NCI-H69 (cell line): ENCODE measurements around the gene TLE1.
"Not testable (repeated sequence)": the region's sequence is repeated elsewhere in the genome, so short reads cannot be mapped to it uniquely, and the experiment has no call there.

ENCODE experiments used
- DNase-seq: peaks from one replicate; lab custom pipeline; 2025; lab: John Stamatoyannopoulos, UW

Gene TLE1

DNA sequence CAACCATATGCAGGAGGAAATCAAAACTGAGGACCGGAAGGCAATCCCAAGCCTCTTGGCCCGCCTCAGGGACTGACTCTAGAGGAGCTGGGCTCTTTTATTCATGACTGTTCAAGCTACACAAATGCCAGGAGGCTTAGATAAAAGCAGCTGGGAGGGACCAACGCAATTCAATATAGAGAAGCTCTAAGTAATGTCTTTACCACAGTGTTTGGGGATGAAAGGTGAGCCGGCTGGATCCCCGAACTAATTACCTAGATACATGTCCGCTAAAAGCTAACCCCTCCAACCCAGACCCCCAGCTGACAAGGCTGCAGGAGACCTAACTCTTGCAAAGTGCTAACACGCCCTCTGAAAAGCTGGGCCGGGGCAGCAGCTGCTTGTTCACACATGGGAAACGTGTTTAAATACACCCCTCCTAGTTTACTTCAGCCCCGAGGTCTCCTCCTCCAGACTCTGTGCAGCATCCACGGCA lies 67.5 kb downstream of the TLE1 start:
- DNase-seq, result peak; percentile 100

DNA sequence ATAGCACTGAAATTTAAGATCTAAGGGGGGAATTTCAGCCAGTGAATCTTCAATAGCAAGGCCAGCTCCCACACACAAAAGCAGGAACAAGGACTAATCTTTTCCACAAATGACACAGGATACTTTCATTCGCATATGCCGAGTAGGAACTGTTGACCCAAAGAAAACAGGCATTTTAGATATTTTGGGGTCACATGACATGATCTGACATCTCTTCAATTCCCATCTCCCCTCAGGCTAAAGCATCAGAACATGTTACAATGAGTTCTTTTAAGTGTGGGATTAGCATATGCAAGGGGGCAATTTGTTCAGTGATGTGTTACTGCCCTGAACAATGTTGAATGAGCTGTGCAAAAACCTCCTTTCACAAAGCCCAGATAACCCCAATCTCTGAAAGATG lies 68.2 kb downstream of the TLE1 start:
- peak; percentile 67 for DNase-seq

DNA sequence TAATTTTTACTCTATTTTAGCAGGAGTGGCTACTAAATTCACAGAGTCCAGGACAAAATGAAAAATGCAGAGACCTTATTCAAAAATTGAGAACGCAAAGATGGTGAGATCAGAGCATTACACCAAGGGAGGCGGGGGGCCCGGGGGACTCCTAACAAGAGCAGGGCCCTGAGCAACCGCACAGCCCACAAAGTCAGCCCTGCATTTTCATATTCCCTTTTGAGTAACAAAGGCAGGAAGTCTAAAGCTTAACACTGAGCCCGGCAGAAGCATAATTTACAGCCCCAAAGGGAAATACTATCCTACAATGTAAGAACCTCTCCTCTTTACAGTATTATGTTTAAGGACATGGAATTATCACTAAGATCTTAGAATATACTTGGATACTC lies 69.4 kb downstream of the TLE1 start:
- no peak for DNase-seq

DNA sequence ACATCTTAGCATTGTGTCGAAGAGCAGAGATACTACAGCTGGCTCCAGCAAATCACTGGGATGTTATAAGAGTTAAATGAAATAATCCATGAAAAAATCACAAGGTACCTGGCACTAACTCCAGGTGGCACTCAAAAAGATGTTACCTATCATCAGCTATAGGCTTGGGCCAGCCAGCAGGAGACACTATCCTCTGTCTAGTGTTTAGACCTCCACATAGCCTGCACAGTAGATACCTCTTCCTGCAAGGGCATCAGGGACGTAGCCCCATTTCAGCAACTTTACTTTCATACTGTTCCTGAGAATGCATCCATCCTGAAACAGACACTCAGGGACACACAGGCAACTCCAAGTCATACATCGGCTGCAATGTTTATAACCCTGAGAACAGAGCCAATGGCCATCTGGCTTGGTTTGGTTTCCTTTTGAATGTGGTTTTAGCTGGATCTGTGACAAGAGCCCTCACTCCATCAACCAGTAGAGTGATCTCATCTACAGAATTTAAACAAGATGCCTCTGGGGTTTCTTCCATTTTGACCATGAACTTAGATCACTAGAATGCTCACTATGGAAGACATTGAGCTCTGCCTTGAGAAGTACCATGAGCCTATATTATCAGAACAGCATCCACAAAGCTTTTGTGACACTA lies 69.9 kb downstream of the TLE1 start:
- peak; percentile 38 for DNase-seq

DNA sequence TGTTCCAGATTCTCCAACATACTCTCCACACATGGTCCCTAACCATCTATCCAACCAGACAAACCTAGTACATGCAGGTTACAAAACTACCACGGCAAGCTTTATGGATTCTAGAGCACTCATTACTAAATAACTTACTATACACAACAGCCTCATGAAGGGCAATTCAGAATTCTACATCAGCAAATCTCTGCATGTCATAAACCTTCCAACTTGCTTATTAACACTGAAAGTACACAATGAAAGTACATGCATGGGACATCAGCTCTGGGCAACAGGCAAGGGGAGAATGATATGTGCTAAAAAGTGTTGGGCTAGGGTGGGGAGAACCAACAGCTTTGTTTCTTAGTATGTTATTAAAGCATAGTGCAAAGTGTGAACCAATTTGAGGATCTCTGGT lies 70.4 kb downstream of the TLE1 start:
- no peak for DNase-seq

DNA sequence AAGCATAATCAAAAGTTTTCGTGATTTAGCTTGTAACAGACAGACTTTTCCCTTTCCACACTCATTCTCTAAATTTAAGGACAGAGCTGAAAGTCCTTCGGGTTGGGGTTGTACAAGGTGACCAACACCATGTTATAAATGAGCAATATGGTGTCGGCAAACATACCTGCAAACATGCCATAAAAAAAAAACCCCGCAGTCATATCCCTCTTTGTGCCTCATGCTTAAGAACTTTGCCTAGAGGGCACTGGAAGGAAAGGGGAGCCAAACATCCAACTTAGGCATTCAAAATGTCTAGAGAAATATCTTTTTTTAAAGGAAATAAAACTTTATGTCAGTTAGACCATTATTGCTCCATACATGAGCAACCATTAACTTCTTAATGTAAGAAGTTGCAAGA lies 73.2 kb downstream of the TLE1 start:
- DNase-seq, result no peak

DNA sequence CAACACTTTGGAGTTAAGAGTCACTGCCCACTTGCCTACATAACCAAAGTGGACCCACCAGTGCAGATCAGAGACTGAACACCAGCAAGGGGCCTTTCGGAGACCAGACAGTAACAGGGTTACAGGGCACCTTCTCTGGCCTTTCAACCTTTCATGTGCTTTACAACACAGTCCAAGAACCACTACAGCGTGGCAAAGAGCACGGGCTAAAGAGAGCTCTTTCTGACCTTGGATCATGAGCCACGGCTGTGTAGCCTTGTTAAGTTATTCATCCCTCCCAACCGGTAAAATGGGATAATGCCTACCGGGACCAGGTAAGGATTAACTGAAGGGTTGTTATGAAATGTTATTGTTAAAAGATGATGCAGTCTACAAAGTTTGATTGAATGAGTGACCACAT lies 75.0 kb downstream of the TLE1 start:
- DNase-seq, result no peak

DNA sequence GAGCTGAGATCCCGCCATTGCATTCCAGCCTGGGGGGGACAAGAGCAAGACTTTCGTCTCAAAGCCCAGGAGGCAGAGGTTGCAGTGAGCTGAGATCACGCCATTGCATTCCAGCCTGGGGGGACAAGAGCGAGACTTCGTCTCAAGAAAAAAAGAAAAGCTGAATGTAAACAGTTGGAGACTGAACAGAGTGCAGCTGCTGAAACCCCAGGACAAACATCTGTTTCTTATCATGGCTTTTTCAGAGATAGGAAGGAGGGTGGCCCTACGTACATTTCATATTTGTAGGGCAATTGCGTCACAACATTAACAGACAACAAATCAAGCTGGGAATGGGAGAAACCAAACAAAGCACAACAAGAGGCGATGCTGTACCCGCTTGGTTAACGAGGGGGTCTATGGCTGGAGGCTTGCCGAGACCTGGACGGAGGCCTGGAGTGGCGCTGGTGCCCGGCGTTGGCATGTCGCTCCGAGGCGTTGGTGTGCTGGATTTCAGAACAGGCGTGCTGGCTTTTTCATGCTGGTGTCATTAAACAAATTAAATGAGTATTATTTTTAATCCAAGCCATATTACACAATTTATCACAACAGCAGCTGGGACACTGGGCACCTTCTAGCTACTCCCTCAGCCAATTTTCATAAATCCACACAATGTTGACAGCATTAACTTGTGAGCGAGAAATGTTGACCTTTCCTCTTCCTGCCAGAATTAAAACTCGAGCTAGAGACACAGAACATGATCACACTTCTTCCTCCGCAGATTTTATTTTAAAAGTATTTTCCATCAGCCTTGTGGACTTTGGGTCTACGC lies 76.1 kb downstream of the TLE1 start:
- no peak for DNase-seq

DNA sequence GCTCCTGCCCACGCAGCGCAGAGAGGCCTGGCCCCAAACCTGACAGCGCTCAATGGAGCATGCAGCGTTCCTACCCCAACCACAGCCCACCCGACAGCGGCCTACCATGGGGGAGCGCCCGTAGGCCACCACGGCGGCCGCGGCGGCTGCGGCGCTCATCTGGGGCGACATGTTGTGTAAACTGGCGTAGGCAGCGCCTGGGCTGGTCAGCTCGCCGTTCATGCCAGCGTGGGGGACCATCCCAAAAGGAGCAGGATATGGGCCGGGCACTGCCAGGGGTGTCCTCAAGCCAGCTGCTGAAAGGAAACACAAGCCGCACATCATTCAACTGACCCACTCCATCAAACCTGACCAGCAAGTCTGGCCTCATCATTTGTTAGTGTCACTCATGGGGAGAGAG lies 77.7 kb downstream of the TLE1 start:
- DNase-seq, result no peak

GRCh38 chr9:81610740-81611107 lies 78.6 kb downstream of the TLE1 start:
- DNase-seq, result no peak

- no peak for DNase-seq
Observed at GRCh38 chr9:81609782-81610739, 79.3 kb downstream of the TLE1 start.

GRCh38 chr9:81608289-81608657 lies 81.1 kb downstream of the TLE1 start:
- DNase-seq, result no peak

DNA sequence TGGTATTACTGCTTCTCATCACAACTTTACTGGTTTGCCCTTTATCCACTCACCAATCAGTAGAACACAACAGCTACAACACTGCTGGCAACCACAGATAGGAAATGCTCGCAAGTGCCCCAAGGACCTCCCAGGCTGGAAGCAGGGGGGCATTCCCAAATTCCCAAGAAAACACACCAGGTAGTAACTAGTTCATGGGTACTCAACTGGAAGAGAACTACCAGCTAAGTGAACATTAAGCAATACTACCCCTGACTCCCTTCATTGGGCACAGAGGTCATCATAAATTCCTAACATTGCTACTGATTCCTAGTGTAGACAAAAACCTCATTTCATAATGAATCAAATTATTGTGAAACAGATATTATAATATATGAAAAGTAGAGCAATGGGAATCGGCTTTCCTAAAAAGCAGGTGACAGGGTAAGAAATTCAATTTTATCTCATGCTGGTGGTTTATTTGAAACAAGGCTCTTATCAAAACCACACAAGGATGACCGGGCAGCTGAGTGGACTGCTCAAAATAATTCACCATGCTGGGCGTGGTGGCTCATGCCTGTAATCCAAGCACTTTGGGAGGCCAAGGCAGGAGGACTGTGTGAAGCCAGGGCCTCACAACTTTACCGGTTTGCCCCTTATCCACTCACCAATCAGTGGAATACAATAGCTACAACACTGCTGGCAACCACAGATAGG lies 81.6 kb downstream of the TLE1 start:
- no peak for DNase-seq

DNA sequence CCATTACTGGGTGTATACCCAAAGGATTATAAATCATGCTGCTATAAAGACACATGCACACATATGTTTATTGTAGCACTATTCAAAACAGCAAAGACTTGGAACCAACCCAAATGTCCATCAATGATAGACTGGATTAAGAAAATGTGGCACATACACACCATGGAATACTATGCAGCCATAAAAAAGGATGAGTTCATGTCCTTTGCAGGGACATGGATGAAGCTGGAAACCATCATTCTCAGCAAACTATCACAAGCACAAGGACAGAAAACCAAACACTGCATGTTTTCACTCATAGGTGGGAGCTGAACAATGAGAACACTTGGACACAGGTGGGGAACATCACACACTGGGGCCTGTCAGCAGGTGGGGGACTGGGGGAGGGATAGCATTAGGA lies 83.1 kb downstream of the TLE1 start:
- not testable (repeated sequence) for DNase-seq

- peak; percentile 20 for DNase-seq
Observed at GRCh38 chr9:81605170-81605670, 84.1 kb downstream of the TLE1 start.

DNA sequence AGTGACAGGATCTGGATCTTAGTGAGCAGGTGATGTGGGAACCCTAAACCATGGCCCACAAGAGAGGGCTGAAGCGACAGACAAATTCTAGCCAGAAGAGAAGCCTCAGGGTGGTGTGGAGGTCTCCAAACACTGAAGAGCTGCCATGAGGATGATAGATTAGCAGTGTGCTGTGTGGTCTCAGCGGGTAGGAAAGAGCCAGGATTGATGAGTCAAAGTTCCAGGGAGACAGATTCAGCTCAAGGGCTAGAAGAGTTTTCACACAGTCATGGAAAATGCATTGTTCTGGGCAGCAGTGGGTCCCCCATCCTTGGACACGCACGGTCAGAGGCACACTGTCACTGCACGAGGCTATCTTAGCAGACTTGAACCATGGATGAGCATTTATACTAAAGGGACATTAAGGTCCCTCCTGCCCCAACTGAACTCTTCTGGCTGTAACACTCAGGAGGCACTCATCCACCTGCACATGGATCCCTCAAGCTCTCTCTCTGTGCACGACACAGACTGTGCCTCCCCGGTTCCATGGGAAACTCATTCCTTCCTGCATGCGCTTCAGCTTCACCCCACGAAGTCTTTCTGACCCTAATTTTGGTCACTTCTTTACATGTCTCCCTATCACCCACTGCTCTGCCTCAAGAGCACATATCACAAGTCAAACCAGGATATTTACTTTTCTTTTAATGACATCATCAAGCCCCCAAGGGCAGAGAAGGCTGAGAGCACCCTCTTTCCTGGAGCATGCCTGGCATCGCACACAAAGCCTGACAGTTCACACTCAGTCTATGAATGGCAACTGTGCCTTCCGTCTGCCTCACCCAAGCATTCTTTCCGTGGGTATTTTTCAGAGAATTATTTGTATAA lies 84.8 kb downstream of the TLE1 start:
- peak; percentile 13 for DNase-seq

- DNase-seq, result no peak
Observed at GRCh38 chr9:81602887-81603680, 86.3 kb downstream of the TLE1 start.

- DNase-seq, result peak; percentile 33
Observed at GRCh38 chr9:81601639-81602623, 87.4 kb downstream of the TLE1 start.

GRCh38 chr9:81600631-81601030 lies 88.7 kb downstream of the TLE1 start:
- DNase-seq, result no peak
